ENCODE data around the gene PPM1E.

PPM1E gene

GRCh38 chr17:58995247-58995940 is 239.7 kb downstream of the PPM1E start:
- Histone ChIP-seq H4K20me1 (ENCODE audit: insufficient read depth, low read length, poor library complexity, severe bottlenecking) (no peaks in the 10 kb centered on the region), H3K4me3 (ENCODE audit: low read length, poor library complexity, severe bottlenecking) (no peak overlapping the region), H3K9me3 (ENCODE audit: insufficient read depth, low read depth, low read length) (no peaks in the 10 kb centered on the region), H2AFZ (ENCODE audit: low read length) (no peak overlapping the region), H3K4me1 (ENCODE audit: insufficient read depth, low read length, poor library complexity, severe bottlenecking) (no peaks in the 10 kb centered on the region), H3K79me2 (ENCODE audit: insufficient read depth, low read length) (no peaks in the 10 kb centered on the region), H3K9ac (ENCODE audit: low read depth, low read length, poor library complexity, severe bottlenecking) (no peak overlapping the region), H3K27me3 (ENCODE audit: insufficient read depth, low read length, poor library complexity, severe bottlenecking) (no peaks in the 10 kb centered on the region), H3K36me3 (ENCODE audit: insufficient read depth, low read length) (peaks cover 25% of the 10 kb centered on the region), H3K9me2 (replicated peaks; ENCODE audit: low read depth, low read length) (no peaks in the 10 kb centered on the region), H3K4me2 (ENCODE audit: low read depth, low read length, poor library complexity, severe bottlenecking) (no peak overlapping the region), H3F3A (ENCODE audit: low read depth) (no peaks in the 10 kb centered on the region)
- no peak for TF ChIP-seq EZH2phosphoT487 (IDR thresholded peaks at IDR 0.05; ENCODE audit: borderline replicate concordance)
- TF ChIP-seq CTCF (conservative IDR thresholded peaks at IDR 0.05; ENCODE audit: low read length): no peak

DNA sequence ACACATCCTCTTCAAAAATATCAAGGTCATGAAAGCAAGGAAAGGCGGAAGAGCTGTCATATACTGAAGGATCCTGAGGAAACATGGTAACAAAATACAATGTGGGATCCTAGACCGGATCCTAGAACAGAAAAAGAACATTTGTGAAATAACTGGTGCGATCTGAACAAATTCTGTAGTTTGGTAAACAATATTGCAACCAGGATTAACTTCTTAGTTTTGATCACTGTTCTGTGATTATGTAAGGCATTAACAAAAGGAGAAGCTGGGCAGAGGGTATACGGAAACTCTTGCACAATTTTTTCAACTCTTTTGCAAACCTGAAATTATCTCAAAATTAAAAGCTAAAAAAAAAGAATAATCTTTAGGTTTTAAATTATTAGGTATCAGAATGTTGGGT is 241.3 kb downstream of the PPM1E start:
- H3K4me3 ChIP-seq (ENCODE audit: low read length, poor library complexity, severe bottlenecking): no peak overlapping the region
- no peak for TF ChIP-seq CTCF (conservative IDR thresholded peaks at IDR 0.05; ENCODE audit: low read length)
- no peak for TF ChIP-seq EZH2phosphoT487 (IDR thresholded peaks at IDR 0.05; ENCODE audit: borderline replicate concordance)
- no peaks in the 10 kb centered on the region for H3K9me3 ChIP-seq (ENCODE audit: insufficient read depth, low read depth, low read length)
- no peaks in the 10 kb centered on the region for H4K20me1 ChIP-seq (ENCODE audit: insufficient read depth, low read length, poor library complexity, severe bottlenecking)
- H3K36me3 ChIP-seq (ENCODE audit: insufficient read depth, low read length): peaks cover 30% of the 10 kb centered on the region
- no peak overlapping the region for H2AFZ ChIP-seq (ENCODE audit: low read length)
- H3K27me3 ChIP-seq (ENCODE audit: insufficient read depth, low read length, poor library complexity, severe bottlenecking): no peaks in the 10 kb centered on the region
- H3K9ac ChIP-seq (ENCODE audit: low read depth, low read length, poor library complexity, severe bottlenecking): no peak overlapping the region
- no peaks in the 10 kb centered on the region for H3K9me2 ChIP-seq (replicated peaks; ENCODE audit: low read depth, low read length)
- no peaks in the 10 kb centered on the region for H3F3A ChIP-seq (ENCODE audit: low read depth)
- H3K4me2 ChIP-seq (ENCODE audit: low read depth, low read length, poor library complexity, severe bottlenecking): no peak overlapping the region
- no peaks in the 10 kb centered on the region for H3K79me2 ChIP-seq (ENCODE audit: insufficient read depth, low read length)
- H3K4me1 ChIP-seq (ENCODE audit: insufficient read depth, low read length, poor library complexity, severe bottlenecking): peaks cover 3% of the 10 kb centered on the region

DNA sequence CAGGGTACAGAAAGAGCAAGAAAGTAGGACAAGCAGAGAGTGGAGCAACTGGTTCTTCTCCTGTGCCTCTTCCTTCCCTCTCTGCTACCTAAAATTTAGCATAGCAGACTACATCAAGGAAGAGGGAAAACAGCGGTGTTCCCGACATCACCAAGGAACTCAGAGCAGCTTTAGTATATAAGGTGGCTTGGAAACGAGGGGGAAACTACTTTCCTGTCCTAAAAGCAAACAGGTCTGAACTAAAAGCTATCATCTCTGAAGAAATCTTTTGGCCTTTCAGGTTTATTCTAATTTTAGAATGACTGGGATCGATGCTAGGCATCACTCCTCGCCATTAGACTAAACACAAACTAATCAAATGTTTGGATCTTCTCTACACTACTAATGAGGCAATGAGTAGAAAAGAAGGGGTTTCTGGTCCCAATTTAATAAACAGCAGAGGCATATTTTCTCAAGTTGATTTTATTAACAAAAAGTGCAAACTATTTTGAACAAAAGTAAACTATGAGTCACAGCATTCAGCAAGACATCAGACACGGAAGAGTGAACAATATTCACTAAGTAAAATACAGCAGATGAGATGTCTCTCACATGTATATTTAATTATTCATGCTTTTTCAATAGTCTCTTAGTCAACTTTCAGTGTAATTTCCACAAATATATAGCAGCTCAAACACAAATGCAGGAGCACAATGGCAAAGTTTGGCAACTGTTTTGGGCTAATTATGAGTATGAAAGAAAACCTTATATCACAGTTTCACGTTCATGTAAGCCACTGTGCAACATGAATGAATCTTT is 242.3 kb downstream of the PPM1E start:
- no peaks in the 10 kb centered on the region for H3K9me2 ChIP-seq (replicated peaks; ENCODE audit: low read depth, low read length)
- peaks cover 13% of the 10 kb centered on the region for H3K4me1 ChIP-seq (ENCODE audit: insufficient read depth, low read length, poor library complexity, severe bottlenecking)
- H3K4me2 ChIP-seq (ENCODE audit: low read depth, low read length, poor library complexity, severe bottlenecking): no peak overlapping the region
- TF ChIP-seq EZH2phosphoT487 (IDR thresholded peaks at IDR 0.05; ENCODE audit: borderline replicate concordance) (no peak), CTCF (conservative IDR thresholded peaks at IDR 0.05; ENCODE audit: low read length) (no peak)
- no peak overlapping the region for H3K9ac ChIP-seq (ENCODE audit: low read depth, low read length, poor library complexity, severe bottlenecking)
- H3K79me2 ChIP-seq (ENCODE audit: insufficient read depth, low read length): no peaks in the 10 kb centered on the region
- H2AFZ ChIP-seq (ENCODE audit: low read length): no peak overlapping the region
- peaks cover 3% of the 10 kb centered on the region; the same call in 1 of the 2 replicates for H3F3A ChIP-seq (ENCODE audit: low read depth)
- H4K20me1 ChIP-seq (ENCODE audit: insufficient read depth, low read length, poor library complexity, severe bottlenecking): no peaks in the 10 kb centered on the region
- H3K9me3 ChIP-seq (ENCODE audit: insufficient read depth, low read depth, low read length): no peaks in the 10 kb centered on the region
- H3K27me3 ChIP-seq (ENCODE audit: insufficient read depth, low read length, poor library complexity, severe bottlenecking): no peaks in the 10 kb centered on the region
- H3K36me3 ChIP-seq (ENCODE audit: insufficient read depth, low read length): peaks cover 30% of the 10 kb centered on the region
- no peak overlapping the region for H3K4me3 ChIP-seq (ENCODE audit: low read length, poor library complexity, severe bottlenecking)

All from Loucy (cell line).